Measurements from ENCODE around the gene LTB4R2. TPM values are rescaled to one million over a fixed set of nuclear protein-coding genes. Genes with fewer than 3 reads are reported as not detected.

Gene LTB4R2
- total and polyA plus RNA-seq, 2 donors (not counting 1 experiment from before 2014, with no cell fraction given): 0.23 to 1.8 TPM

DNA sequence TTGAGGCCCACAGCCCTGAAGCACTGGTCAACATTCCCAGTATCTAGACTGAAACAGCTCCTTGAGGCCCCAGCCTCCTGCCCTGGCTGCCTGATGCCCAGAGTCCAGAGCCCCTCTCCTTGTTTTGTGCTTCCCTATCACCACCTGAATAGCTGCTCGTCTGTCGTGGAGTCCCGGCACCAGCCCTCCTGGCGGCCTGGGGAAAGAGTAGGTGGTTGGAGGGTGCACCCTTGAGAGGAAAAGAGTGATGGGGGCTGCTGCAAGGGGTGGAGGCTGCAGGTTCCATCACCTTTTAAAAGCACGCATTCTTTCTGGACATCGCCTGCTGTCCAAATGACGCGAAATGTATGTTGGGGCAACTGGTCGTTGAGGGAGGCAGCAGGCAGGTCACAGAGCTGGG lies 41.7 kb upstream of the LTB4R2 start:
- H3K4me2 ChIP-seq (ENCODE audit: extremely low read depth, insufficient read depth, low read length): no peak overlapping the region
- no peaks in the 10 kb centered on the region for H3K27me3 ChIP-seq (ENCODE audit: control insufficient read depth, insufficient read depth, low read length)
- H3K79me2 ChIP-seq (ENCODE audit: control insufficient read depth, insufficient read depth, low read length): no peaks in the 10 kb centered on the region
- H3K36me3 ChIP-seq (ENCODE audit: control insufficient read depth, insufficient read depth, low read length): peaks cover 9% of the 10 kb centered on the region
- no peaks in the 10 kb centered on the region for H3K9me3 ChIP-seq (ENCODE audit: control insufficient read depth, insufficient read depth, low read depth, low read length)
- no peak overlapping the region for H3K27ac ChIP-seq (ENCODE audit: insufficient read depth, low read length)
- no peak for DNase-seq (ENCODE audit: low read depth in 2 of 2)
- H3K4me1 ChIP-seq (ENCODE audit: control insufficient read depth, extremely low read depth, insufficient read depth, low read length): no peaks in the 10 kb centered on the region
- H4K20me1 ChIP-seq (ENCODE audit: control insufficient read depth, extremely low read depth, insufficient read depth, low read length): no peaks in the 10 kb centered on the region
- TF ChIP-seq, protein P1, sequence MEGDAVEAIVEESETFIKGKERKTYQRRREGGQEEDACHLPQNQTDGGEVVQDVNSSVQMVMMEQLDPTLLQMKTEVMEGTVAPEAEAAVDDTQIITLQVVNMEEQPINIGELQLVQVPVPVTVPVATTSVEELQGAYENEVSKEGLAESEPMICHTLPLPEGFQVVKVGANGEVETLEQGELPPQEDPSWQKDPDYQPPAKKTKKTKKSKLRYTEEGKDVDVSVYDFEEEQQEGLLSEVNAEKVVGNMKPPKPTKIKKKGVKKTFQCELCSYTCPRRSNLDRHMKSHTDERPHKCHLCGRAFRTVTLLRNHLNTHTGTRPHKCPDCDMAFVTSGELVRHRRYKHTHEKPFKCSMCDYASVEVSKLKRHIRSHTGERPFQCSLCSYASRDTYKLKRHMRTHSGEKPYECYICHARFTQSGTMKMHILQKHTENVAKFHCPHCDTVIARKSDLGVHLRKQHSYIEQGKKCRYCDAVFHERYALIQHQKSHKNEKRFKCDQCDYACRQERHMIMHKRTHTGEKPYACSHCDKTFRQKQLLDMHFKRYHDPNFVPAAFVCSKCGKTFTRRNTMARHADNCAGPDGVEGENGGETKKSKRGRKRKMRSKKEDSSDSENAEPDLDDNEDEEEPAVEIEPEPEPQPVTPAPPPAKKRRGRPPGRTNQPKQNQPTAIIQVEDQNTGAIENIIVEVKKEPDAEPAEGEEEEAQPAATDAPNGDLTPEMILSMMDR (conservative IDR thresholded peaks at IDR 0.05 in 1 of 2, IDR thresholded peaks at IDR 0.05 in 1 of 2; ENCODE audit: low read depth in 1 of 2, low read length in 2 of 2): no peak
- no peak for TF ChIP-seq EZH2 (IDR thresholded peaks at IDR 0.05; ENCODE audit: low read length, missing control alignments)
- H2AFZ ChIP-seq (ENCODE audit: low read length): no peak overlapping the region
- no peak overlapping the region for H3K4me3 ChIP-seq (replicated peaks in 1 of 4; ENCODE audit: control extremely low read depth in 1 of 4, insufficient read depth in 1 of 4, low read depth in 3 of 4, low read length in 4 of 4)
- no peak overlapping the region for H3K9ac ChIP-seq (ENCODE audit: insufficient read depth, low read length)

DNA sequence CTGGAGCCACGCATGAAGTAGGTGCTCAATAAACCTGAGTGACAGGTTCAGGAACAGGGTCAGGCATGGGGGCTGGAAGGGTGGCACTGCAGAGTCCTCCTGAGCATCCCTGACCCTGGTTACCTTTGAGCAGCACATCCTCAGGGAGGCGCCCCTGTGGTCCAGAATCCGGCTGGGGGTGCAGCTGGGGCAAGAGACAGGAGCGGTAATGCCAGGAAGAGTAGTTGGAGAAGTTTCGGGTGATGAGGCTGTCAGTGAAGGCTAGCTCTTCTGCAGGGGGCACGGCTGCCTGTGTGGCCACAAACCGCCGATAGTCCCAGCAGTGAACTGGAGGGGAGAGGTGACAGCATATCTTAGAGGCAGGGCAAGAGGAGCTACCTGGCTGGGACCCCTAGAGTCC lies 40.6 kb upstream of the LTB4R2 start:
- H4K20me1 ChIP-seq (ENCODE audit: control insufficient read depth, extremely low read depth, insufficient read depth, low read length): no peaks in the 10 kb centered on the region
- no peak overlapping the region for H3K27ac ChIP-seq (ENCODE audit: insufficient read depth, low read length)
- H3K79me2 ChIP-seq (ENCODE audit: control insufficient read depth, insufficient read depth, low read length): no peaks in the 10 kb centered on the region
- H3K4me2 ChIP-seq (ENCODE audit: extremely low read depth, insufficient read depth, low read length): no peak overlapping the region
- TF ChIP-seq, protein P1 (conservative IDR thresholded peaks at IDR 0.05 in 1 of 2, IDR thresholded peaks at IDR 0.05 in 1 of 2; ENCODE audit: low read depth in 1 of 2, low read length in 2 of 2): no peak
- TF ChIP-seq EZH2 (IDR thresholded peaks at IDR 0.05; ENCODE audit: low read length, missing control alignments): no peak
- H3K27me3 ChIP-seq (ENCODE audit: control insufficient read depth, insufficient read depth, low read length): no peaks in the 10 kb centered on the region
- H2AFZ ChIP-seq (ENCODE audit: low read length): no peak overlapping the region
- H3K4me1 ChIP-seq (ENCODE audit: control insufficient read depth, extremely low read depth, insufficient read depth, low read length): no peaks in the 10 kb centered on the region
- no peak overlapping the region for H3K4me3 ChIP-seq (replicated peaks in 1 of 4; ENCODE audit: control extremely low read depth in 1 of 4, insufficient read depth in 1 of 4, low read depth in 3 of 4, low read length in 4 of 4)
- no peak for DNase-seq (ENCODE audit: low read depth in 2 of 2)
- no peak overlapping the region for H3K9ac ChIP-seq (ENCODE audit: insufficient read depth, low read length)
- peaks cover 9% of the 10 kb centered on the region for H3K36me3 ChIP-seq (ENCODE audit: control insufficient read depth, insufficient read depth, low read length)
- H3K9me3 ChIP-seq (ENCODE audit: control insufficient read depth, insufficient read depth, low read depth, low read length): no peaks in the 10 kb centered on the region

DNA sequence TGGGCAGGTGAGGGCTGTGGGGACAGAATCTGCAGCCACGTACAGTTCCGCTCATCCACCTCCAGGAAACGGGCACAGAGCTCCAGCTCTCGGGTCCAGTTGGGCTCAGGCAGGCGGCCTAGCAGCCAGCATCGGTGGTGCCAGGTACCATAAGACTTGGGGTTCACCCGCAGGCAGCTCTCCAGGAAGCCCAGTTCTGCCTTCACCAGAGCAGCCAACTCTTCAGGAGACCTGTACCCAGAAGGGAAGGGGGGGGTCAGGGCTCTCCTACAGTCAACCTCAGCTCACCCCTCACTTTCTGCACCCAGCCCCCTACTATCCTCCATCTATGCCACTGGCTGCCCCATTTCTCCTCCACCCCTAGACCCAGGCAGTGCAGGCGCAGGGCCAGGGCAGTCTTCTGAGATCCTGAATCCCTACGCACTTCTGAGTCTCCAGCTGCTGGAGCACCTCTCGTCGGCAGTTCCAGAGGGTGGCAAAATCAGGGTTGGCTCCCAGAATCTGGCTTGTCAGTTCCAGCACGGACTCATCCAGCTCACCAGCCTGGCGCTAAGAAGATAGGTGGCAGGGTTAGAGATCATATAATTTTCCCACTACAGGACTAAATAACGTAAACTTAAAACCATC lies 39.9 kb upstream of the LTB4R2 start:
- no peak for DNase-seq (ENCODE audit: low read depth in 2 of 2)
- Histone ChIP-seq H3K79me2 (ENCODE audit: control insufficient read depth, insufficient read depth, low read length) (no peaks in the 10 kb centered on the region), H3K4me3 (replicated peaks in 1 of 4; ENCODE audit: control extremely low read depth in 1 of 4, insufficient read depth in 1 of 4, low read depth in 3 of 4, low read length in 4 of 4) (no peak overlapping the region), H2AFZ (ENCODE audit: low read length) (no peak overlapping the region), H3K27ac (ENCODE audit: insufficient read depth, low read length) (no peak overlapping the region), H3K27me3 (ENCODE audit: control insufficient read depth, insufficient read depth, low read length) (no peaks in the 10 kb centered on the region), H3K9ac (ENCODE audit: insufficient read depth, low read length) (no peak overlapping the region), H3K9me3 (ENCODE audit: control insufficient read depth, insufficient read depth, low read depth, low read length) (no peaks in the 10 kb centered on the region), H3K36me3 (ENCODE audit: control insufficient read depth, insufficient read depth, low read length) (peaks cover 9% of the 10 kb centered on the region), H3K4me1 (ENCODE audit: control insufficient read depth, extremely low read depth, insufficient read depth, low read length) (no peaks in the 10 kb centered on the region), H4K20me1 (ENCODE audit: control insufficient read depth, extremely low read depth, insufficient read depth, low read length) (no peaks in the 10 kb centered on the region), H3K4me2 (ENCODE audit: extremely low read depth, insufficient read depth, low read length) (no peak overlapping the region)
- TF ChIP-seq EZH2 (IDR thresholded peaks at IDR 0.05; ENCODE audit: low read length, missing control alignments): no peak
- TF ChIP-seq, protein P1 (conservative IDR thresholded peaks at IDR 0.05 in 1 of 2, IDR thresholded peaks at IDR 0.05 in 1 of 2; ENCODE audit: low read depth in 1 of 2, low read length in 2 of 2): no peak
